GM20000 (cell line): Measurements from ENCODE around the gene HAL.

ENCODE experiments used
- DNase-seq: peaks from one replicate; pipeline ENCODE4 v3.0.0; 2012; ENCODE audit warnings: low spot score
- TF ChIP-seq, protein P1 (sequence below): IDR thresholded peaks from 2 replicates; pipeline ENCODE4 v1.5.1; 2012; ENCODE audit warnings: mild to moderate bottlenecking, control low read depth; ENCODE audit errors: extremely low read depth, missing control alignments

The HAL gene

GRCh38 chr12:95984682-95985081, 11.5 kb downstream of the HAL start:
- no peak for DNase-seq

DNA sequence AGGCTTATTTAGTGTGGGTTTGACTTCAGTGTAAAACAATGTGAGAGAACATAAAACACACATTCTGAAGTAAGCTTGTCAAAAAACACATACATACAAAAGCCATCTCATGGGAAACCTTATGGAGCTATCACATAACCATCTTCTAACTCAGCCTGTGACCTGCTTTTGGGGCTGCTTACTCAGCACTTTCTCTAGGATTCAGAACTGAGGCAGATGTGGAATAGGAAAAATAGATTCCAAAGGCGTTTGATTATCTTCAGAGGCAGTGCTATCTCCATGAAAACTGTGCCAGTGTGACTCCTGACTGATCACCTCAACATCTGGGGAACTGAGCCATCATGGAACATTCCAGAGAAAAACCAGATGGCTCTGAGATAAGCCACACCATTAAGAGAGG, 13.5 kb downstream of the HAL start:
- TF ChIP-seq, protein P1, sequence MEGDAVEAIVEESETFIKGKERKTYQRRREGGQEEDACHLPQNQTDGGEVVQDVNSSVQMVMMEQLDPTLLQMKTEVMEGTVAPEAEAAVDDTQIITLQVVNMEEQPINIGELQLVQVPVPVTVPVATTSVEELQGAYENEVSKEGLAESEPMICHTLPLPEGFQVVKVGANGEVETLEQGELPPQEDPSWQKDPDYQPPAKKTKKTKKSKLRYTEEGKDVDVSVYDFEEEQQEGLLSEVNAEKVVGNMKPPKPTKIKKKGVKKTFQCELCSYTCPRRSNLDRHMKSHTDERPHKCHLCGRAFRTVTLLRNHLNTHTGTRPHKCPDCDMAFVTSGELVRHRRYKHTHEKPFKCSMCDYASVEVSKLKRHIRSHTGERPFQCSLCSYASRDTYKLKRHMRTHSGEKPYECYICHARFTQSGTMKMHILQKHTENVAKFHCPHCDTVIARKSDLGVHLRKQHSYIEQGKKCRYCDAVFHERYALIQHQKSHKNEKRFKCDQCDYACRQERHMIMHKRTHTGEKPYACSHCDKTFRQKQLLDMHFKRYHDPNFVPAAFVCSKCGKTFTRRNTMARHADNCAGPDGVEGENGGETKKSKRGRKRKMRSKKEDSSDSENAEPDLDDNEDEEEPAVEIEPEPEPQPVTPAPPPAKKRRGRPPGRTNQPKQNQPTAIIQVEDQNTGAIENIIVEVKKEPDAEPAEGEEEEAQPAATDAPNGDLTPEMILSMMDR = no peak
- no peak for DNase-seq

More at GRCh38 chr12:95984682-95985081, 11.5 kb downstream of the HAL start:
- TF ChIP-seq, protein P1 = no peak

- TF ChIP-seq, protein P1 = no peak
Observed at GRCh38 chr12:95980437-95980836, 15.7 kb downstream of the HAL start.

DNA sequence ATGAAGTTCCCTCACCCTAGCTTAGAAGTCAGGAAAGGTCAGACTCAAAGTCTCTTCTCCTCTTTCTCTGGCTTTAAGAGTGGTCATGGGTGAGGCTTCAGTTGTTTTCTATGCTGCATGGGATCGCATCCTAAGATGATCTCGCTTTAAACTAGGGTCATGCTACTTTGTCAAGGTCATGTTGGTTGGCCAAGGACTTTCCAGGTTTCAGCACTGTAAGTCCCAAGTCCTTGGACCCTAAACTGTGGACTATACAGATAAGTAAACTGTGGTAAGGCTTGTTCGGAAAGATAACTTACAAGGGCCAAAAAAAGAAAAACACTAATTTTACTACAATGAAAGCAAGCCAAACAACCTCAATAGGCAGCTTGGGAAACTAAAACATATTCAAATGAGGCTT, 17.4 kb downstream of the HAL start:
- no peak for DNase-seq
- TF ChIP-seq, protein P1 = no peak

More at GRCh38 chr12:95980437-95980836, 15.7 kb downstream of the HAL start:
- no peak for DNase-seq

DNA sequence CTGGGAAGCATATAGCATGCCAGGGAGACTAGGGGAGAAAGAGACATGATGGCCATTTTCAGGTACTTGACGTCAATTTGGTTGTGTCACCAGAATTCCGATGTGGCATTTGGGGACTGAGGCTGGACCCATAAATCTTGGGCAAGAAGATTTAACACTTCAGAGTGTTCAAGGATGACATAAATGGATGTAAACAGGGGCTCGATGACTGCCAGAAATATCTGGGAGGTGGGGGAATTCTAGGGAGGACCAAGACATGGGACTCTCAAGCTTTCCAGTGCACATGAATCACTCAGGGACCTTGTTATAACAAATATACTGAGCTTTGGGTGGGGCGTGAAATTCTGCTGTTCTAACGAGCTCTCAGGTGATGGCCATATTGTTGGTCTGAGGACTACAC, 17.8 kb downstream of the HAL start:
- no peak for DNase-seq
- TF ChIP-seq, protein P1 = no peak

- no peak for DNase-seq
- TF ChIP-seq, protein P1 = no peak
Observed at GRCh38 chr12:95977764-95978305, 18.3 kb downstream of the HAL start.

GRCh38 chr12:95976416-95976832, 19.7 kb downstream of the HAL start:
- TF ChIP-seq, protein P1 = no peak

More at GRCh38 chr12:95976416-95976832, 19.7 kb downstream of the HAL start:
- DNase-seq = no peak
